Mononuclear cell (primary cell): ENCODE results near the gene PDE4B. TPM values are rescaled to one million over a fixed set of nuclear protein-coding genes. Genes with fewer than 3 reads are reported as not detected.

Experiments used
- H3K27me3 ChIP-seq: 2 replicates; pipeline ENCODE4 v1.6.0; 2011; ENCODE audit warnings: low read length, control low read depth; ENCODE audit not compliant: insufficient read depth
- H3K4me1 ChIP-seq: 2 replicates; pipeline ENCODE4 v1.5.1; 2011; ENCODE audit warnings: mild to moderate bottlenecking, low read length, control low read depth; ENCODE audit not compliant: insufficient read depth
- H3K4me3 ChIP-seq: 2 replicates; pipeline ENCODE4 v1.5.1; 2011; ENCODE audit warnings: mild to moderate bottlenecking, low read length, moderate library complexity
- H3K9me3 ChIP-seq: 2 replicates; pipeline ENCODE4 v1.5.1; 2011; ENCODE audit warnings: low read depth, mild to moderate bottlenecking, control low read depth, low read length
- total RNA-seq: library from RNA; depleted of rRNA; stranded (reverse); fragments of >200 nt; gene quantifications from one replicate; pipeline ENCODE4 v1.2.3, GENCODE V29; 2012

Gene PDE4B
- total RNA-seq = 518 TPM

DNA sequence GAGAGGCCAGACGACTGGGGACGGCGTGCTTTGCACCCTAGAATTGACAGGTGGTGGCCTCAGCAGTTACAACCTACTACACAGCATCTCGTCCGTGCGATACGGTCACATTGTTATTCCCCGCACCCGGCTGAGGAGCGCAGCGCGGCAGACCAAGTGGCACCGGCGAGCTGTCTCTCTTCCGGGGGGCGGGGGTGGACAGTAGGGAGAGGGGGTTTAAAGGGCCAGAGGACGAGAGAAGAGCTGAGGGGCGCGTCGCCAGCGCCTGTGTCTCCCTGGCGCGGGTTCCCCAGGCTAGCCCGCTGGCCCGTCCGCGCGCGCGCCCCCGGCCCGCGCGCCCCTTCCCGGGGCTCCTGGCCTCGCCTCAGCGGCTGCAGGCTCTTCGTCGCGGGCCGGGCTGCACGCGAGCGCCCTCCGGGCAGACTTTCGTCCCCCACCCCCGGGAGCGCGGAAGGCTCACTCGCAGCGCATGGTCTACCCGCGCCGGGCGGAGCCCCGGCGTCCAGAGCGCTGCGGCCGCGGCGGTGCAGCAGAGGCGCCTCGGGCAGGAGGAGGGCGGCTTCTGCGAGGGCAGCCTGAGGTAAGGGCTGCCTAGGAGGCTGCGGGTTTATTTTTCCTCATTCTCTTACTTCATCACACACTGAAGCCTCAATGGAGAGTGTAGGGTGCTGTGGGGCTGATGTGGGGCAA is at the start of gene PDE4B:
TSS of gene PDE4B (plus strand) at position 227 of the 690 bp plus-strand sequence.
- Histone ChIP-seq H3K4me1 (peaks cover 37% of the 10 kb centered on the region), H3K9me3 (peaks cover 14% of the 10 kb centered on the region), H3K4me3 (peak within 1 kb of the TSS; percentile 32), H3K27me3 (peaks cover 41% of the 10 kb centered on the region)

DNA sequence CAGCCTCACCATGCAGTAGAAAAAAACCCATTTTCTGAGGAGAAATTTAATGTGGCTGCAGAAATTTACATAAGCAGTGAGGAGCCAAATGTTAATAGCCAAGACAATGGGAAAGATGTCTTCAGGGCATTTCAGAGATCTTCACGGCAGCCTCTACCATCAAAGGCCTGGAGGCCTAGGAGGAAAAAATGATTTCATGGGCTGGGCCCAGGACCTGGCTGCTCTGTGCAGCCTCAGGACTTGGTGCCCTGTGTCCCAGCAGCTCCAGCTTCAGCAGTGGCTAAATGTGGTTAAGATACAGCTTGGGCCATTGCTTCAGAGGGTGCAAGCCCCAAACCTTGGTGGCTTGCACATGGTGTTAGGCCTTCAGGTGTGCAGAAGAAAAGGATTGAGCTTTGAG is 48.0 kb upstream of the PDE4B start:
- Histone ChIP-seq H3K4me3 (no peak overlapping the region), H3K27me3 (no peaks in the 10 kb centered on the region), H3K9me3 (no peaks in the 10 kb centered on the region), H3K4me1 (no peaks in the 10 kb centered on the region)

DNA sequence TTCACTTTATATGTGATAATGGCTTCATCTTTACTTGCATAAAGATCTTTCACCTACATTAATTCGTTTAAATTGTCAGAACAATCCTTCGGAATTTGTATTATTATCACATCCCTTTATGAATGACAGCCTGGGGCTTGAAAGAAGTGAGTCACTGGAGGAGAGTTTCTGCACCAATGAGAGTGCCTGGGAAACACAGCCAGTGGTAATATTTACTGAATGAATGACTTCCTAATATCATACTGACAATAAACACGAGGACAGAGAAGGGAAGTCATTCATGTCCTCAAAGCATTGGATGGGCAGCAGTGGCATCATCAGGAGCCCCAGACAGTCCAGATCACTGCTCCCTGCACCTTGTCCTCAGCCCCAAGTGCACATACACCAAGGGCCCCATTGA is 40.7 kb upstream of the PDE4B start:
- Histone ChIP-seq H3K4me3 (no peak overlapping the region), H3K27me3 (no peaks in the 10 kb centered on the region), H3K4me1 (no peaks in the 10 kb centered on the region), H3K9me3 (no peaks in the 10 kb centered on the region)

DNA sequence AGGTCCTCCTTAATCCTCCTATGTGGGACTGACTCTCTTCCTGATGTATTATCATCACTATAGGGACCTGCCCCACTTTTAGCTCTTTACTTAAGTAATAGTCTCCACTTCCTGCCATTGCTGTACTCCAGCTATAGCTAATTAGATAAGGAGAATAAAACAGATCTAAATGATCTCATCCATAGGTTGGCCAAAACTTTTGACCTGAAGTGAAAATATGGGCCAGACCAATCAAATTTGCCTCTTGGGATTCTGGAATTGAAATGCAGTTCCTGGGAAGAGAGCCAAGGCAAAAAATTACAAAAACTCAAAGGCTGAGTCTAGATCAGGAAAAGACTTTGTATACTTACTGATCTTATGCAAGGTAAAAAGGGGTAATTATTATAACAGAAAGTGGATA is 36.1 kb upstream of the PDE4B start:
- H3K27me3 ChIP-seq = no peaks in the 10 kb centered on the region
- no peak overlapping the region for H3K4me3 ChIP-seq
- no peaks in the 10 kb centered on the region for H3K9me3 ChIP-seq
- no peaks in the 10 kb centered on the region for H3K4me1 ChIP-seq

DNA sequence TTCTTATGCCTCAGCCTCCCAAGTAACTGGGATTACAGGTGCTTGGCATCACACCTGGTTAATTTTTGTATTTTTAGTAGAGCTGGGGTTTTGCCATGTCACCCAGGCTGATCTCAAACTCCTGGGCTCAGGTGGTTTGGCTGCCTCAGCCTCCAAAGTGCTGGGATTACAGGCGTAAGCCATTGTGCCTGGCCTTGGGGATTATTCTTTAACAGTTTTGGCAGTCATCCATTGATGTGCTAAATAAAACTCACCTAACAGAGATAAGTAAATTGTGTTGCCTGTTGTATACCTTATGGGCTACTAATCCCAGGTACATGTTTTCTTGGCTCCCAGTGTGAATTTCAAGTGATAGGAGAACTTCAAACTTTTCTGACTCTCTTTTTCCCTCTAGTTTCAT is 35.2 kb upstream of the PDE4B start:
- Histone ChIP-seq H3K4me3 (no peak overlapping the region), H3K9me3 (no peaks in the 10 kb centered on the region), H3K4me1 (no peaks in the 10 kb centered on the region), H3K27me3 (no peaks in the 10 kb centered on the region)

DNA sequence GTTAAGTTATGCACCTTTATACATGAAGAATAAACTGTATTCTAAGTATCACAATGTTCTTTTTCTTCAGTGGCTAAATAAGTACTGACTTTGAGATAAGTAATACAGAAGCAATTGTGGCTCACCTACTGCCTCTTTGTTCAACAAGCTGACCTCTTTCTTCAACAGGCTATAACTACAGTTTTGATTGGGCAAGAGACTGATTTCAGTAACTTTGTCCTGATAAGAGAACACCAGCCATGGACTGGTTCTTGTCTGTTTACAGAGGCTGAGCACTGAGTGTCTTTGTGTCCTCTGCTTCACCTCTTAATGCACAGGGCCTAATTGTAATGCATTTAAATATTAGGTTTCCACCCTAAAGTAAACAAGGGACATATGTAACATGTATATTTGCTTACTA is 34.6 kb upstream of the PDE4B start:
- H3K4me3 ChIP-seq = no peak overlapping the region
- H3K27me3 ChIP-seq = no peaks in the 10 kb centered on the region
- no peaks in the 10 kb centered on the region for H3K9me3 ChIP-seq
- H3K4me1 ChIP-seq = no peaks in the 10 kb centered on the region

DNA sequence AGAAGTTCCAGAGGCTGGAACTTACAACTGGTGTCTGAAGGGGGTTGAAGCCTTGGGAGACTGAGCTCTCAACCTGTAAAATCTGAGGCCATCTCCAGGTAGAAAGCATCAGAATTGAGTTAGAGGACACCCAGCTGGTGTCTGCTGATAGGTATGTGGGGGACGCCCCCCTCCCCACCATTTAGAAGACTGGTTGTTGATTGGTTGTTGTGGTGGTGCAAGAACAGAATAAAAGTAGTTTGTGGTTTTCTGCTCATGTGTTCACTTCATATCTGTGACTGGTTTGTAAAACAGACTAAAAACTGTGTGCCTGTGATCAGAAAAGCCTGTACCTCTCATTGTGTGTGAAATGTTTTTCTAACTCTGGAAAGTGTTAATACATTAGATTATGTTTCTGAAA is 33.2 kb upstream of the PDE4B start:
- Histone ChIP-seq H3K27me3 (no peaks in the 10 kb centered on the region), H3K4me1 (no peaks in the 10 kb centered on the region), H3K4me3 (no peak overlapping the region), H3K9me3 (no peaks in the 10 kb centered on the region)

DNA sequence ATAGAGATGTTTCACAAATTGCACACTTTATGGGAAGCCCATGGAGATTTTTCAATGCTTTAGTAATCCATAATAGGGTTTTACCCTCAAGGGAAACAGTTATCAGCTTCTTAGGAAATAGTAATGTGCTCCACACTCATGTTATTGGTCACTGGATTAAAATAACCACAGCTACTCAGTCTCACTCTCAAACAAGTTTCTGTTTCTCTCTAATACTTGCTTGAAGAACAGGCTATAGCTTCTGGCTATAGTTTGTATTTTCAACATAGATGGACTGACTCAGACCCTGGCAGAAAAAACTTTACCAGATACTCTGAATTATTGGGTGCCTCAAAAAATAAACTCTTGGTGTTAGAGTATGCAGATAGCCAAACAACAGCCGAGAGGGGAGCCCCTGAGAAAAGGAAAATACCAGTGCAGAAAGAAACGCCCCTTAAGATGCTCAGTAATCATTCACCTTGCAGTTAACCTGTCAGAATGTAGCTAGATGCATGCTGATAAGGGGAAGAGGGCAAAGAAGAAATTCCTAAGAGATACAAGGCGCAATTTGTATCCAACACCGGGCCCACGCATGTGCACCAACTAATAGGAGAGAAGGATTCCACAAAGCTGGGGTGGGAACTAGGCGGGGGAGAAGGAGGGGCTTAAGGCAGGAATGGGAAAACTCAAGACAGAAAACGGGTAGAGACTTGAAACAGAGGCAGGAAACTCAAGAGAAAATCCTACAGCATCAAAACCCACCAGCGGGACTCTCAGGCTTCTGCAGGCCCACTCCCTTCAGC is 30.4 kb upstream of the PDE4B start:
- no peaks in the 10 kb centered on the region for H3K27me3 ChIP-seq

DNA sequence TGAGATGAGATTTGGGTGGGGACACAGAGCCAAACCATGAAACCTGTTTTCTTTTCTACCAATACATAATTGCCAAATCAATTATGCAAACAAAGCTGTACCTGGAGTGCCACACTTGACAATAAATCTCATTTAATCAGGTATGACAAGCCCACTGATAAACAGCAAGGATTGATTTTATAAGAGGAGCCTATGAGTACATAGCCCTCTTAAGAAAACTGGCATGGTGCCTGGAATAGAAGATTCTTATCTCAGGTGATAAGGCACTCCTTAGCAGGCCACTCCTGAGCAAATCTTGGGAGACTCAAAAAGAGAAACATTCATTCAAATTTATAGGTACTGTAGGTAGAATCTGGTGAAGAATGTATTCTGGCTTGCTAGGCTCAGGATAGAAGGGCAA is 28.6 kb upstream of the PDE4B start:
- H3K27me3 ChIP-seq = no peaks in the 10 kb centered on the region
- H3K4me1 ChIP-seq = no peaks in the 10 kb centered on the region
- no peak overlapping the region for H3K4me3 ChIP-seq
- peaks cover 9% of the 10 kb centered on the region for H3K9me3 ChIP-seq

More for the DNA sequence above, 30.4 kb upstream of the PDE4B start:
- Histone ChIP-seq H3K9me3 (peaks cover 9% of the 10 kb centered on the region), H3K4me1 (no peaks in the 10 kb centered on the region), H3K4me3 (no peak overlapping the region)

DNA sequence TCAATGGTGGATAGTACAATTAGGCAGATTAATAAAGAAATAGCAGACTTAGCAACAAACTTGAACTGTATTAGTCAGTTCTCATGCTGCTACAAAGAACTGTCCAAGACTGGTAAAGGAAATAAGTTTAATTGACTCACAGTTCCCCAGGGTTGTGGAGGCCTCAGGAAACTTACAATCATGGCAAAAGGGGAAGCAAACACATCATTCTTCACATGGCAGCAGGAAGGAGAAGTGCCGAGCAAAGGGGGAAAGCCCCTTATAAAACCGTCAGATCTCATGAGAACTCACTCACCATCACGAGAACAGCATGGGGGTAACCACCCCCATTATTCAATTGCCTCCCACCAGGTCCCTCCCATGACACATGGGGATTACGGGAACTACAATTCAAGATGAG is 27.1 kb upstream of the PDE4B start:
- Histone ChIP-seq H3K4me3 (no peak overlapping the region), H3K4me1 (no peaks in the 10 kb centered on the region), H3K27me3 (no peaks in the 10 kb centered on the region), H3K9me3 (peaks cover 9% of the 10 kb centered on the region)

DNA sequence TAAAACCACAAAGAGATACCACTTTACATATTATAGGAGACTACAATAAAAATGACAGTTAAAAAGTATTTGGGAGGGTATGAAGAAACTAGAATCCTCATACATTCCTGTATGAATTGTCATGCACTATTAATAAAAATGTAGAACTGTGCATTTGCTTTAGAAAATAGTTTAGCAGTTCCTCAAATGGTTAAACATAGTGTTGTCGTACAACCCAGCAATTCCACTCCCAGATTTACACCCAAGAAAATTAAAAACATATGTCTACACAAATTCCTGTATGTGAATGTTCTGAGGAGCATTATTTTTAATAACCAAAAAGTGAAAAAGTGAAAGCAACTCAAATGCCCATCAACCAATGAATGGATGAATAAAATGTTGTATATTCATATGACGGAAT is 23.1 kb upstream of the PDE4B start:
- Histone ChIP-seq H3K4me3 (no peak overlapping the region), H3K9me3 (peaks cover 9% of the 10 kb centered on the region), H3K4me1 (no peaks in the 10 kb centered on the region), H3K27me3 (no peaks in the 10 kb centered on the region)

DNA sequence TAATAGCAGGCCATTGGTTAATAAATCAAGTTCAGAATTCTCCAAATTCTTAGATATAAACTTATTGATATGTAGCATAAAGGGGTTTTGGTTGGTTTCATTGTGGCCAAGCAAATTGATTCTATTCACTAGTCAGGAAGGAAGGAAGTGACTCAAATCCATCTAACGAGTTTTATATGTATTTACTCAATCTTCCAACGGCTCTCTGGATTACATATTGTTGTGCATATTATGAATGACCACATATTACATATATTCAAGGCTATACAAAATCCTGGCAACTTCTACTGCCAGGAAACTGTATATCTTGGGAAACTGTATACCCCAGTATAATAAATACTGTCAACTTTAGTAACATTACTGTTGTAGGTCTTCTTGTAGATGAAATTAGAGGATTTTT is 20.1 kb upstream of the PDE4B start:
- H3K4me1 ChIP-seq = no peaks in the 10 kb centered on the region
- H3K9me3 ChIP-seq = no peaks in the 10 kb centered on the region
- H3K4me3 ChIP-seq = no peak overlapping the region
- no peaks in the 10 kb centered on the region for H3K27me3 ChIP-seq

DNA sequence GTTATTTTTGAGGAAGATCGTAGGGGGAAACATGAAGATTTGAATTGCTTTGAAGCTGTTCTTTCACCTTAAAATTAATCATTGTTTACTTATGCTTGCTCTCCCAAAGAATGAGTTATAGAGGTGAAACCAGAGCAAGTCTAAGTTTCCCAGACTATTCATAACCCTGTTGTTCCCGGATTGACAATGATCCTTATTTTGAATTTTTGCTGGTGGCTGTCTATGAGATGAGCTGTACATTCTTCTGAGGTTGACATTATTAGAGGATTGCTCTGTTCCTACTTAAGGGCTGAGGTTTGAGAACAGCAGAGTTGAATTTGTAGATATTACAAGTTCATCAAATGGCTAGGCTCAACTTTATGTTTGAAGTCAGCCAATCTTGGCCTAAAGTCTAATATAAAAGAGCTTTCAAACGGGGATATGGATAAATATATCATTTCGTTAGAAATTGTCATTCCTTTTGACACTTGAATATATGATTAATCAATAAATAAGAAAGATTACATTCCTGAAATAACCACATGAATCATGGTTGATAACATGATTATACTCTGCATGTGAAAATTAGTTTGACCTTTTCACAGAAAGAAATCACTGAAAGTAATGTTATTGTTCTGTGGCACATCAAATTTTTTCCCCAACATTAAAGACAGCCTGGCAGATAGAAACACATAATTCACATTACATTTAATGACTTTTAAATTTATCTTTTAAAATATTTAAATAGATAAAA is 19.1 kb upstream of the PDE4B start:
- H3K27me3 ChIP-seq = no peaks in the 10 kb centered on the region
- no peak overlapping the region for H3K4me3 ChIP-seq
- H3K9me3 ChIP-seq = no peaks in the 10 kb centered on the region
- H3K4me1 ChIP-seq = no peaks in the 10 kb centered on the region

DNA sequence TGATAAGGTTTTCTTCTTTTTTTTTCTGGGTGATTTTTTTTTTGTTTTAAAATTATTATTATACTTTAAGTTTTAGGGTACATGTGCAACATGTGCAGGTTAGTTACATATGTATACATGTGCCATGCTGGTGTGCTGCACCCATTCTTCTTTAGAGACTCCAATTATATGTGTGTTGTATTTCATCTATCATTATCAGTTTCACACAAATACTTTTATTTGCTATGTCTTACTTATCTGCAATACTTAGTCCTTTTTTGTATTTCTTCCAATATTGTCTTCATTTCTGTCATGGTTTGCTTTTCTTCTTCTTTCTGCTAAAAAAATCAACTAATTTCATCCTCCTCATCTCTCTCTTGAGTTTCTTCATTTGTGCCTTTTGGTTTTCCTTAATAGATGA is 3.9 kb upstream of the PDE4B start:
- Histone ChIP-seq H3K4me1 (peaks cover 33% of the 10 kb centered on the region), H3K27me3 (peaks cover 20% of the 10 kb centered on the region)

DNA sequence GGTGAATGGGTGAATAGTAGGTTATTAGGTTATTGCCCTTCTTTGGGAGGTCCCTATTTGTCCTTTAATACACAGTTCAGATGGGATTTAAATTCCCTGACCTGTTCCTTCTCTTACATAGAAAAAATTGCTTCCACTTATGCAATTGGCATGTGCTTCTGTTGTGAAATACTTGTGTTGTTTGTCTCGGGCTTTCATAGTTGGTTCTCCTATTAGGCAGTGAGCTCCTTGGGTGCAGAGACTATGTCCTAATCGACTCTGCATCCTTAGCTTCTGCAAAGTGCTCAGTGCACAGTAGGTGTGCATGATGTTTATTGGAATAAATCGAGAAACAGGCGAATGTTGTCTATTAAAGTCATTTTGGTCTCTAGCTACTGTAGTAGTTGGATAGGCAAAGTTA is 1.3 kb upstream of the PDE4B start:
- peaks cover 37% of the 10 kb centered on the region for H3K4me1 ChIP-seq
- H3K4me3 ChIP-seq = no peak overlapping the region
- peaks cover 41% of the 10 kb centered on the region for H3K27me3 ChIP-seq
- peaks cover 18% of the 10 kb centered on the region for H3K9me3 ChIP-seq

More for the DNA sequence above, 3.9 kb upstream of the PDE4B start:
- H3K4me3 ChIP-seq = no peak overlapping the region
- peaks cover 18% of the 10 kb centered on the region for H3K9me3 ChIP-seq
